GM12892 (cell line): ENCODE results near the gene PDE10A.

Experiments used
- POLR2A ChIP-seq: IDR thresholded peaks from 2 replicates; pipeline ENCODE4 v1.6.1; 2011; ENCODE audit warnings: low read depth, low read length, control low read depth
- TAF1 ChIP-seq: IDR thresholded peaks from 2 replicates; pipeline ENCODE4 v1.6.1; 2011; ENCODE audit warnings: low read depth, mild to moderate bottlenecking, control low read depth, low read length, borderline replicate concordance

DNA sequence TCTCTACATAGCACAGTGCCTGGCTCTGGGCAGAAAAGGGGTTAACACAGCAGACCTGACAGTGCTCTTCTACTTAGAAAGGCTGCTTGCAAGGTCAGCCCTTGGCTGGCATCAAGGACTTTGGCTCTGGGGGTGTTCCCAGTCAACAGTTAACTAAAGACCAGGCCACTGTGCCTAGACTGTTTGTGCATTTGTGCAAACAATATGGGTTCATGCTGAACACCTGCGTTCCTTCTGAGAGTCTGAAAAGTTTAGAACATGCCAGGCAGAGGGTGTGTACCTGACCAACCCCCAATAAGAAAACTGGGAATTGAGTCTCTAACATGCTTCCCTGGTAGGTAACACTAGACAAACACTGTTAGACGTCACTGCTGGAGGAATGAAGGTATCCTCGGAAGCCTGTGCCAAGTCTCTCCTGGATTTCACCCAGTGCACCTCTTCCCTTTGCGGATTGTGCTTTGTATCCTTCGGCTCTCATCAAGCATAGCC lies 110.7 kb downstream of the PDE10A start:
- TF ChIP-seq POLR2A (no peak), TAF1 (no peak)
